SK-N-SH (cell line): ENCODE data around the gene TPSG1. TPM values are rescaled to one million over a fixed set of nuclear protein-coding genes. Genes with fewer than 3 reads are reported as not detected.

ENCODE experiments used
- CTCF ChIA-PET: fragments of 300-600, 350-600 bp; formaldehyde crosslinking; extraction: SDS; loops from one replicate; lab custom pipeline; 2021; lab: Yijun Ruan, JAX
- POLR2A ChIA-PET: fragments of 350-600 bp; sonication (Branson Sonifier 250); formaldehyde crosslinking; extraction: SDS; loops from one replicate; lab custom pipeline; 2020; ENCODE audit warnings: antibody characterized with exemption, inconsistent platforms; lab: Yijun Ruan, JAX
- DNase-seq: peaks from one replicate; pipeline ENCODE4 v3.0.0; 2012
- H2AFZ ChIP-seq: fragments of 200-600 bp; sonication (generic); 2 replicates; pipeline ENCODE4 v1.8.1; 2016; ENCODE audit warnings: antibody characterized with exemption, mild to moderate bottlenecking, low read depth
- H3F3A ChIP-seq: fragments of 200-600 bp; sonication (generic); replicated peaks from 2 replicates; pipeline ENCODE3; 2016; ENCODE audit warnings: antibody characterized with exemption, mild to moderate bottlenecking; ENCODE audit not compliant: insufficient read depth
- H3K27ac ChIP-seq, 2 experiments: fragments of 200-500 bp in 1 of 2; fragments of 200-600 bp in 1 of 2; sonication (Bioruptor generic) in 1 of 2; sonication (generic), shearing (Covaris generic) in 1 of 2; 2 replicates each; pipeline versions ENCODE4 v1.5.1 to v1.6.1; 2014 to 2016; ENCODE audit warnings: low read depth in 2 of 2, inconsistent platforms in 1 of 2, low read length in 1 of 2, mild to moderate bottlenecking in 1 of 2, mixed read lengths in 1 of 2
- H3K27me3 ChIP-seq: fragments of 200-600 bp; sonication (generic), shearing (Covaris generic); 2 replicates; pipeline ENCODE4 v1.6.1; 2016; ENCODE audit warnings: mixed run types; ENCODE audit not compliant: insufficient read depth
- H3K36me3 ChIP-seq, 2 experiments: fragments of 200-500 bp in 1 of 2; fragments of 200-600 bp in 1 of 2; sonication (Bioruptor generic) in 1 of 2; sonication (generic) in 1 of 2; replicated peaks in 1 of 2; 2 replicates each; pipeline versions ENCODE3 to v1.5.1; 2014 to 2016; ENCODE audit warnings: low read length in 1 of 2, mild to moderate bottlenecking in 1 of 2; ENCODE audit not compliant: insufficient read depth in 2 of 2, control insufficient read depth in 1 of 2
- H3K4me1 ChIP-seq, 2 experiments: fragments of 200-500 bp in 1 of 2; fragments of 200-600 bp in 1 of 2; sonication (Bioruptor generic) in 1 of 2; sonication (generic), shearing (Covaris generic) in 1 of 2; 2 replicates each; pipeline versions ENCODE4 v1.5.1 to v1.6.1; 2014 to 2016; ENCODE audit warnings: low read depth in 1 of 2, low read length in 1 of 2, mixed run types in 1 of 2; ENCODE audit not compliant: insufficient read depth in 2 of 2, control insufficient read depth in 1 of 2
- H3K4me2 ChIP-seq: fragments of 200-600 bp; sonication (generic), shearing (Covaris generic); 2 replicates; pipeline ENCODE4 v1.6.1; 2017; ENCODE audit warnings: mixed run types
- H3K4me3 ChIP-seq, 2 experiments: fragments of 200-500 bp in 1 of 2; fragments of 200-600 bp in 1 of 2; sonication (Bioruptor generic) in 1 of 2; sonication (generic), shearing (Covaris generic) in 1 of 2; 2 replicates each; pipeline versions ENCODE4 v1.5.1 to v1.8.1; 2014 to 2016; ENCODE audit warnings: low read depth in 2 of 2, inconsistent platforms in 1 of 2, low read length in 1 of 2, mild to moderate bottlenecking in 1 of 2, mixed read lengths in 1 of 2, moderate library complexity in 1 of 2
- H3K79me2 ChIP-seq: fragments of 200-600 bp; sonication (generic); 2 replicates; pipeline ENCODE4 v1.8.1; 2017; ENCODE audit warnings: mild to moderate bottlenecking; ENCODE audit not compliant: insufficient read depth
- H3K9ac ChIP-seq: fragments of 200-600 bp; sonication (generic); 2 replicates; pipeline ENCODE4 v1.6.1; 2017; ENCODE audit warnings: mixed run types
- H3K9me2 ChIP-seq: fragments of 200-600 bp; sonication (generic); 2 replicates; pipeline ENCODE4 v1.6.1; 2017; ENCODE audit warnings: mixed run types
- H3K9me3 ChIP-seq: fragments of 200-600 bp; sonication (generic); 2 replicates; pipeline ENCODE4 v1.6.1; 2017; ENCODE audit warnings: mixed run types, mild to moderate bottlenecking, moderate library complexity
- H4K20me1 ChIP-seq: fragments of 200-600 bp; sonication (generic); 2 replicates; pipeline ENCODE4 v1.6.1; 2017; ENCODE audit warnings: mild to moderate bottlenecking, mixed run types; ENCODE audit not compliant: insufficient read depth
- CTCF ChIP-seq: fragments of 200-600 bp; sonication (generic); IDR thresholded peaks from 2 replicates; pipeline ENCODE4 v1.6.1; 2017; ENCODE audit warnings: antibody characterized with exemption, mild to moderate bottlenecking, moderate library complexity
- ELF1 ChIP-seq: IDR thresholded peaks from 2 replicates; pipeline ENCODE4 v1.4.0; 2012
- EP300 ChIP-seq, 2 experiments: IDR thresholded peaks; 2 replicates each; pipeline versions ENCODE4 v1.4.0 to v1.6.1; 2012; ENCODE audit warnings: borderline replicate concordance in 1 of 2, low read depth in 1 of 2, low read length in 1 of 2
- FOXJ3 ChIP-seq: sonication (generic); formaldehyde crosslinking; IDR thresholded peaks from 2 replicates; pipeline ENCODE4 v1.5.1; 2020; ENCODE audit warnings: mild to moderate bottlenecking, missing genetic modification reagents
- FOXM1 ChIP-seq: IDR thresholded peaks from 2 replicates; pipeline ENCODE4 v1.4.0; 2012; ENCODE audit warnings: low read depth, mild to moderate bottlenecking
- GATA2 ChIP-seq: sonication (generic); formaldehyde crosslinking; IDR thresholded peaks from 2 replicates; pipeline ENCODE4 v1.5.0; 2020; ENCODE audit warnings: mild to moderate bottlenecking, missing genetic modification reagents
- JUND ChIP-seq: IDR thresholded peaks from 2 replicates; pipeline ENCODE4 v1.4.0; 2012
- MXI1 ChIP-seq: IDR thresholded peaks from 2 replicates; pipeline ENCODE4 v1.6.1; 2012; ENCODE audit warnings: mild to moderate bottlenecking, low read depth, low read length, improper control_type of control experiment
- NRF1 ChIP-seq: IDR thresholded peaks from 2 replicates; pipeline ENCODE4 v1.6.1; 2012; ENCODE audit warnings: low read depth, mild to moderate bottlenecking, low read length
- RAD21 ChIP-seq: IDR thresholded peaks from 2 replicates; pipeline ENCODE4 v1.6.1; 2012; ENCODE audit warnings: mild to moderate bottlenecking, low read length
- RFX5 ChIP-seq: IDR thresholded peaks from 2 replicates; pipeline ENCODE4 v1.6.1; 2012; ENCODE audit warnings: mild to moderate bottlenecking, improper control_type of control experiment, low read length
- RXRA ChIP-seq: IDR thresholded peaks from 2 replicates; pipeline ENCODE4 v1.4.0; 2012; ENCODE audit warnings: low read depth, mild to moderate bottlenecking, borderline replicate concordance
- SIN3A ChIP-seq: IDR thresholded peaks from 2 replicates; pipeline ENCODE4 v1.6.1; 2012; ENCODE audit warnings: low read depth, mild to moderate bottlenecking, low read length, moderate library complexity, borderline replicate concordance
- TCF12 ChIP-seq: IDR thresholded peaks from 2 replicates; pipeline ENCODE4 v1.4.0; 2012
- USF1 ChIP-seq: IDR thresholded peaks from 2 replicates; pipeline ENCODE4 v1.4.0; 2012; ENCODE audit warnings: low read depth, borderline replicate concordance
- YY1 ChIP-seq: IDR thresholded peaks from 2 replicates; pipeline ENCODE4 v1.4.0; 2012; ENCODE audit warnings: low read depth, mild to moderate bottlenecking
- ZBTB33 ChIP-seq: IDR thresholded peaks from 2 replicates; pipeline ENCODE4 v1.4.0; 2012; ENCODE audit warnings: low read depth, borderline replicate concordance
- WGBS: methylation state at CpG from one replicate; pipeline ENCODE4 v1.1.6; 2017; ENCODE audit warnings: low lambda C conversion rate; 5-methylcytosine and 5-hydroxymethylcytosine counted together
- polyA plus RNA-seq, 3 experiments: library from polyadenylated mRNA; depleted of rRNA; stranded (reverse); fragments of >200 nt; gene quantifications; 2 replicates each; pipeline ENCODE4 v1.2.3, GENCODE V29; 2012

The TPSG1 gene
- polyA plus RNA-seq, 1 of the 3 experiments (the other 2 are of a cell fraction): not detected

- no peaks in the 10 kb centered on the region for H3K36me3 ChIP-seq
- no peak overlapping the region for H3K9ac ChIP-seq
- H3K27me3 ChIP-seq: peaks cover 75% of the 10 kb centered on the region
- DNase-seq: no peak
- H3K79me2 ChIP-seq: no peaks in the 10 kb centered on the region
- H3K9me3 ChIP-seq: no peaks in the 10 kb centered on the region
- H3K9me2 ChIP-seq: no peaks in the 10 kb centered on the region
- POLR2A ChIA-PET: interaction anchor here (1.0 kb wide), 1 partner anchor 94 kb away, joined by 3 read pairs; no protein-coding TSS in a partner anchor
- no peaks in the 10 kb centered on the region for H3F3A ChIP-seq
- TF ChIP-seq TCF12 (no peak), FOXM1 (no peak), ZBTB33 (no peak), YY1 (no peak), RXRA (no peak), JUND (no peak), NRF1 (no peak), CTCF (no peak), SIN3A (no peak), MXI1 (no peak), EP300 (IDR thresholded peaks at IDR 0.05; ENCODE audit: borderline replicate concordance in 1 of 2, low read depth in 1 of 2, low read length in 1 of 2) (no peak), RAD21 (no peak), USF1 (no peak), RFX5 (no peak), GATA2 (CRISPR knock-in tag) (no peak), FOXJ3 (no peak), ELF1 (no peak)
- TF ChIP-seq, all 33 proteins: peak for 0
- 0 out of 2 replicates have a peak, but pooled peaks cover 2% of the 10 kb centered on the region for H4K20me1 ChIP-seq
- H3K27ac ChIP-seq: no peak overlapping the region
- H2AFZ ChIP-seq: no peak overlapping the region
- H3K4me2 ChIP-seq: no peak overlapping the region
- 10% methylated on average over 2 of the region's 9 CpGs for WGBS
- CTCF ChIA-PET: interaction anchor here (0.6 to 2.1 kb wide), 3 partner anchors 8 to 11 kb away, joined by 3 to 5 read pairs (median 3); no protein-coding TSS in a partner anchor
- H3K4me3 ChIP-seq: no peak overlapping the region
- no peaks in the 10 kb centered on the region for H3K4me1 ChIP-seq
These were observed 18.7 kb downstream of the TPSG1 start for GRCh38 chr16:1206326-1206725.
